GM20000 (cell line): ENCODE measurements around the gene VPS13D.

Experiments
- DNase-seq: peaks from one replicate; pipeline ENCODE4 v3.0.0; 2012; ENCODE audit warnings: low spot score
- TF ChIP-seq, protein P1 (sequence below): IDR thresholded peaks from 2 replicates; pipeline ENCODE4 v1.5.1; 2012; ENCODE audit warnings: mild to moderate bottlenecking, control low read depth; ENCODE audit errors: extremely low read depth, missing control alignments

Gene VPS13D

DNA sequence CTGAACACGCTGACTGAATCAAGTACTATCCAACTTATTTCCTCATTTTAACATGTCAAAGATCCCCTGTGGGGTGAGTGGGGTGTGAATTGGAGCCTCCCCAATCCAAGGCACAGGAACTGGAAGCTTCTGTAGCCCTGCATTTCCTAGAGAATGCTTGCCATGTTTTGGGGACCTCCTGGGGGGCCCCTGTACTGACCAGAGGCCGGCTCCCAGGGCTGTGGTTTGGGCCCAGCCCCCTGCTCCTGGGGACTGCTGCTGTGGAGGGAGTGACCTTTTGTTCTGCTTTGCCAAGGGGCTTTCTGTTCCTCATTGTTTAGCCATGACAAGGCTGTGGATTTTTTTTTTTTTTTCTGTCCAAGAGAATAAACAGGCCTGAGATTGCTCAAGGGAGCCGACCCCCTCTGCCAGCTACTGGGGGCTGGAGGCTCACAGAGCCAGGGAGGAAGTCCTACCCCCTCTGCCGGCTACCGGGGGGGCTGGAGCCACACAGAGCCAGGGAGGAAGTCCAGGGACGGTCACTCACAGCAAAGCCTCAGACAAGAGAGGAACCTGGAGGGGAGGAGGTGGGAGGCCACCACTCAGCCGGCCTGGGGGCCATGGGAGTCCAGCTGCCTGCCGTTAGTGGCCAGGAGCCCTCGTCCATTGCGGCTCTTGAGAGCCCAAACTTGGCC, 45.7 kb upstream of the VPS13D start:
- no peak for DNase-seq
- TF ChIP-seq, protein P1, sequence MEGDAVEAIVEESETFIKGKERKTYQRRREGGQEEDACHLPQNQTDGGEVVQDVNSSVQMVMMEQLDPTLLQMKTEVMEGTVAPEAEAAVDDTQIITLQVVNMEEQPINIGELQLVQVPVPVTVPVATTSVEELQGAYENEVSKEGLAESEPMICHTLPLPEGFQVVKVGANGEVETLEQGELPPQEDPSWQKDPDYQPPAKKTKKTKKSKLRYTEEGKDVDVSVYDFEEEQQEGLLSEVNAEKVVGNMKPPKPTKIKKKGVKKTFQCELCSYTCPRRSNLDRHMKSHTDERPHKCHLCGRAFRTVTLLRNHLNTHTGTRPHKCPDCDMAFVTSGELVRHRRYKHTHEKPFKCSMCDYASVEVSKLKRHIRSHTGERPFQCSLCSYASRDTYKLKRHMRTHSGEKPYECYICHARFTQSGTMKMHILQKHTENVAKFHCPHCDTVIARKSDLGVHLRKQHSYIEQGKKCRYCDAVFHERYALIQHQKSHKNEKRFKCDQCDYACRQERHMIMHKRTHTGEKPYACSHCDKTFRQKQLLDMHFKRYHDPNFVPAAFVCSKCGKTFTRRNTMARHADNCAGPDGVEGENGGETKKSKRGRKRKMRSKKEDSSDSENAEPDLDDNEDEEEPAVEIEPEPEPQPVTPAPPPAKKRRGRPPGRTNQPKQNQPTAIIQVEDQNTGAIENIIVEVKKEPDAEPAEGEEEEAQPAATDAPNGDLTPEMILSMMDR = no peak

DNA sequence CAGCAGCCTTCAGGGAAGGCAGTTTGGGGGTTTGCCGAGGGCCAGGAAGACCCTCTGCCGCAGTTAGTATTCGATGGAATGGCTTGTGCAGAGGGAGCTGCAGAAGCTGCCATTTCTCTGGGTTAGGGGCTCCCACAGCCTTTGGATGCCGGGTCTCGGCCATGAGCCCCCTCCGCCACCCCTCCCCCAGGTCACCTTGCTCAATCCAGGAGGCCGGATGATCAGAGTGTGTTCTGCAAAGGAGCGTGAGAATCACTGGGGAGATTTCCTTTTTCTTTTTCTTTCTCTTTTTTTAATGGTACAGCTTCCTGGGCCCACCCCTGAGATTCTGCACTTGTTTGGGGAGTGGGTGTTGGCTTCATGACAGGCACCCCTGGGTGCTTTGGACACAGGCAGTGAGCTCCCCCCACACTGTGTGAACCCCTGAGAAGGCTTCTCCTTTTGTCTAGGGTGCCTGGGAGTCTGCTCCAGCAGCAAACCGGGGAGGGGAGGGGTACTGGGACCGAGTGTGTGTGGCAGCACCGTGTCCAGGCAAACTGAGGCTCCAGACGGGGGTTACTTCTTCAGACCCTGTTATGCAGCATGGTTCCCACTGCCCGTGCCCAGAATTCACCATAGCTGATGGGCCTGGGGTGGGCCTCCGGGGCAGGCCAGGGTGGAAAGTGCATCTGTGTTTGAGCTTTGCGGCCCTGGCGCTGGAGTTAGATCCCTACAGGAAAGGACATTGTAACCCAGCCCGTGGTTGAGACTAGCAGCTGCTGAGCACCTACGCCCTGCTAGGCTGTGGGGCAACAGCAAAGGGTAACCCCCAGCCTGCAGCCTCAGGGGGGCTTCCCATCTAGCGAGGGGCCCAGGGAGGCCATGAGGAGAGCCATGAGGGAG, 44.6 kb upstream of the VPS13D start:
- DNase-seq = no peak
- TF ChIP-seq, protein P1 = no peak

DNA sequence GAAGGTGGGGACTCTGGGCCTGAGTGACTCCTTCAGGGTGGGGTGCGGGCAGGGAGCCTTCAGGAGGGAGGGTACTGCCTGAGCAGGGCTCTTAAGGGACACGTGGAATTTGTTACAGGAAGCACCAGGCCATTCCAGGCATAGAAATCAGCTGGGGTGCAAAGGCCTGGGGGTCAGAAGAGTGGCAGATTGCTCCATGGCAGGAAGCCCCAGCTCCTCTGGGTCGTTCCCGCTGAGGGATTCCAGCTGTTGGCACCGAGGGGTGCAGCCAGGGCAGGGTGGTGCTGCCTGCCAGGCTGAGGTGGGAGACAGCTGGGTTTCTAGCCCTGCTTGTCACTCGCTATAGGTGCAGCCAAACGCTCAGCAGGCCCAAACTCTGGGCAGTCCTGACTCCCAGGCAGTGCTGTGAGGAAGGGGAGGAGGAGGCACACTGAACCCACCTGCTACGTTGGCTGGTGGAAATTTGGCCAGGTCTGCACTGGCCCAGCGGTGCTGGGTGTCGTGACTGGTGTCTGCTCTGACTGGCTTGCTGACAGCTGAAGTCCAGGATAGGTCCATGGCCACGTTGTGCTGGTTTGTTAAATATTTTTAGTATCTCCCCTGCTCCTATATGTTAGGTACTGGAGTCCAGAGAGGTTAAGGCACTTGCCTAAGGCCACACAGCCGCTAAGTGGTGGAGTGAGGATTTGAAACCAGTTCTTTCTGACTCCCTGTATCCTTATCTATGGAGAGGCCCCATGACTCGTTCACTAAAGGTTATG, 43.7 kb upstream of the VPS13D start:
- no peak for DNase-seq
- TF ChIP-seq, protein P1 = no peak

DNA sequence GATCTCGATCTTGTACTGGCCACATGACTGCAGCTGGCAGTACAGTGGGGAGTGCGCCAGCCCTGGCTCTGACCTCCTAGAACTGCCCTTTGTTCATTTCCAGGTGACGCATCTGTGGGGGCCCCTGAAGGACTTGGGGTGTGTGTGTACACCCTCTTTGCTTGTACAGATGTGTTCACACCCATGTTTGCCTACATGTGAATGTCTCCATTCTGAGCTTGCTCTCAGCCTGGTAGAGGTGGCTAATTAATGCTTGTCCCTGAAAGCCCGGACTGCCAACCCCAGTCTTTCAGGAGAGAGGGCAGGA, 43.2 kb upstream of the VPS13D start:
- DNase-seq = no peak
- TF ChIP-seq, protein P1 = no peak

DNA sequence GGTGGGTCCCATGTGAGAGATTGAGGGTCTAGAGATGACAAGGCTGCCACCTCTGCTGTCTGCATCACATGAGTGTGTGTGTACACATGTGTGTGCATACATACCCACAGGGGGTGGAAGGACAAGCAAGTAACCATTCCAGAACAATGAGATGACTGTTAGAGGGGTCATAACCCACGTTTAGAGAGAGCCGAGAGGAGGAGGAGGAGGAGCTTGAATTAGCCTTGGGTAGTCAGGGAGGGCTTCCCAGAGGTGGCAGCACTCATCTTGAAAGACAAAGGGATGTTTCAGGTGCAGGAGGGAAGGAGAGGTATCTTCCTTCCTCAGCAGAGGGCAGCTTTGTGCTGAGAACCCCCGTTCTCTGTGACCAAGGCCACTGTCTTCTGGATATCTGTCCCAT, 41.7 kb upstream of the VPS13D start:
- no peak for DNase-seq
- TF ChIP-seq, protein P1 = no peak

DNA sequence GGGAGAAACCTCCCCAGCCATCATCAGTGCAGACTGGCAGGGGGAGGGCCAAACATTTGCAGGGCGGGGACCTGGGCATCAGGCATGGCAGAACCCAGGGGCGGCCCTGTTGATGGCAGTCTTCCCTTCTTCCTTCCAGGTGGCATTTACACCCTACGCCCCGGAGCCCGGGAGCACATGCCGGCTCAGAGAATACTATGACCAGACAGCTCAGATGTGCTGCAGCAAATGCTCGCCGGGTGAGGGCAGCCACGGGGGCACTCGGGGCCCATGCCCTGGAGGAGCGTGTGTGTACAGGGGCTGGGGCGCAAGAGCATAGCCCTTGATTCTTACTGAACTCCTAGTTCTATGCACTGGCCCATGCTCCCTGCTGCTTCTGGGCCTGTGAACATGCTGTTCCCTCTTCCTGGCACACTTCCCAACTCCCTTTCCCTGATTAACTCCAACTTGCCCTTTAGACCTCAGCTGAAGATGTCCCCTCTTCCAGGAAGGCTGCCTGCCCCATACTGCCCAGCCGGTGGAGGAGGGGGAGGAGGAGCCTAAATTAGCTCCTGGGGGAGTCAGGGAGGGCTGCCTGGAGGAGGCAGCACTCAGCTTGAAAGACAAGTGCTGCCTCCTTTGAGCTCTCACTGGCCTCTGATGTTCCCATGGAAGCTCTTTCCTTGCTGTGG, 41.0 kb upstream of the VPS13D start:
- TF ChIP-seq, protein P1 = no peak
- no peak for DNase-seq
